Endothelial cell of umbilical vein (primary cell): ENCODE data around the gene CCDC197. TPM values are rescaled to one million over a fixed set of nuclear protein-coding genes. Genes with fewer than 3 reads are reported as not detected.

Experiments
- BruUV-seq: library from RNA; stranded (reverse); fragments of 400-500 nt; replicated peaks from 2 replicates; lab custom pipeline; 2021; lab: Mats Ljungman, UMichigan
- CTCF ChIA-PET: fragments of 300-600, 350-600 bp; sonication (Branson Sonifier 250); formaldehyde crosslinking; loops from one replicate; lab custom pipeline; 2021; ENCODE audit warnings: antibody characterized with exemption, inconsistent platforms; lab: Charles Lee
- POLR2A ChIA-PET: fragments of 300-600, 350-600 bp; sonication (Branson Sonifier 250); formaldehyde crosslinking; loops from one replicate; lab custom pipeline; 2021; ENCODE audit warnings: antibody characterized with exemption, inconsistent platforms; lab: Charles Lee
- DNase-seq: peaks from one replicate; pipeline ENCODE4 v3.0.0-alpha.2; 2011; ENCODE audit warnings: low read depth, low spot score
- FAIRE-seq: peaks from 2 replicates; lab custom pipeline; 2011; peaks lifted over from hg19 to GRCh38; lab: Jason Lieb, UNC
- H2AFZ ChIP-seq: 2 replicates; pipeline ENCODE4 v1.6.0; 2012; ENCODE audit warnings: low read depth, low read length, control low read depth, inconsistent platforms
- H3K27ac ChIP-seq: 2 replicates; pipeline ENCODE4 v1.5.1; 2011; ENCODE audit warnings: low read depth, mild to moderate bottlenecking, control low read depth, low read length, moderate library complexity; ENCODE audit not compliant: insufficient read depth
- H3K27me3 ChIP-seq, 2 experiments: 2 replicates each; pipeline versions ENCODE4 v1.6.0 to v1.6.1; 2011; ENCODE audit warnings: low read length in 2 of 2, mixed read lengths in 1 of 2; ENCODE audit not compliant: control insufficient read depth in 2 of 2, insufficient read depth in 2 of 2
- H3K36me3 ChIP-seq, 2 experiments: 2 replicates in 1 of 2; 3 replicates in 1 of 2; pipeline ENCODE4 v1.5.1; 2011; ENCODE audit warnings: low read length in 2 of 2, mild to moderate bottlenecking in 1 of 2, moderate library complexity in 1 of 2; ENCODE audit not compliant: control insufficient read depth in 2 of 2, insufficient read depth in 2 of 2; ENCODE audit errors: extremely low read depth in 1 of 2
- H3K4me1 ChIP-seq: 3 replicates; pipeline ENCODE4 v1.5.1; 2011; ENCODE audit warnings: mild to moderate bottlenecking, low read length; ENCODE audit not compliant: control insufficient read depth, insufficient read depth; ENCODE audit errors: extremely low read depth
- H3K4me2 ChIP-seq: 2 replicates; pipeline ENCODE4 v1.6.1; 2011; ENCODE audit warnings: low read length, control low read depth, mixed read lengths; ENCODE audit not compliant: insufficient read depth
- H3K4me3 ChIP-seq, 3 experiments: fragments of 200-600 bp in 1 of 3; sonication (generic), shearing (Covaris generic) in 1 of 3; replicated peaks in 1 of 3; 2 replicates each; pipeline ENCODE4 v1.5.1; 2011 to 2016; ENCODE audit warnings: control low read depth in 3 of 3, low read length in 3 of 3, mild to moderate bottlenecking in 2 of 3, inconsistent platforms in 1 of 3, low read depth in 1 of 3, moderate library complexity in 1 of 3; ENCODE audit not compliant: insufficient read depth in 1 of 3
- H3K79me2 ChIP-seq: 2 replicates; pipeline ENCODE4 v1.6.0; 2012; ENCODE audit warnings: low read length, inconsistent platforms; ENCODE audit not compliant: control insufficient read depth, insufficient read depth
- H3K9ac ChIP-seq: replicated peaks from 2 replicates; pipeline ENCODE3; 2011; ENCODE audit warnings: low read length, control low read depth; ENCODE audit not compliant: insufficient read depth; ENCODE audit errors: extremely low read depth
- H3K9me1 ChIP-seq: replicated peaks from 3 replicates; pipeline ENCODE4 v1.6.0; 2011; ENCODE audit warnings: mild to moderate bottlenecking, low read length; ENCODE audit not compliant: control insufficient read depth, insufficient read depth; ENCODE audit errors: extremely low read depth
- H3K9me3 ChIP-seq: replicated peaks from 2 replicates; pipeline ENCODE4 v1.5.1; 2012; ENCODE audit warnings: low read length, inconsistent platforms; ENCODE audit not compliant: control insufficient read depth, insufficient read depth
- H4K20me1 ChIP-seq: replicated peaks from 2 replicates; pipeline ENCODE3; 2011; ENCODE audit warnings: mild to moderate bottlenecking, low read length; ENCODE audit not compliant: control insufficient read depth, insufficient read depth; ENCODE audit errors: extremely low read depth
- CTCF ChIP-seq, 2 donors: IDR thresholded peaks; 1 replicate in 1 of 2; 2 replicates in 1 of 2; pipeline ENCODE4 v1.5.1; 2011; ENCODE audit warnings: low read length in 2 of 2, mild to moderate bottlenecking in 2 of 2, moderate library complexity in 2 of 2, control low read depth in 1 of 2, inconsistent platforms in 1 of 2, low read depth in 1 of 2; ENCODE audit not compliant: insufficient read depth in 1 of 2; ENCODE audit errors: extremely low read depth in 1 of 2
- EZH2 ChIP-seq: IDR thresholded peaks from 2 replicates; pipeline ENCODE4 v1.6.1; 2012; ENCODE audit warnings: borderline replicate concordance, low read depth, mild to moderate bottlenecking, moderate library complexity, low read length, inconsistent platforms; ENCODE audit not compliant: severe bottlenecking
- FOS ChIP-seq: IDR thresholded peaks from 2 replicates; pipeline ENCODE4 v1.6.1; 2011; ENCODE audit warnings: mild to moderate bottlenecking, low read length, moderate library complexity, borderline replicate concordance; ENCODE audit not compliant: insufficient read depth
- GATA2 ChIP-seq: IDR thresholded peaks from 2 replicates; pipeline ENCODE4 v1.7.0; 2011; ENCODE audit warnings: low read depth, mild to moderate bottlenecking, moderate library complexity, mixed read lengths, low read length; ENCODE audit not compliant: insufficient read length, insufficient read depth
- JUN ChIP-seq: IDR thresholded peaks from 2 replicates; pipeline ENCODE4 v1.6.1; 2011; ENCODE audit warnings: borderline replicate concordance, low read depth; ENCODE audit not compliant: insufficient read length, insufficient read depth
- MAX ChIP-seq: IDR thresholded peaks from 2 replicates; pipeline ENCODE4 v1.6.1; 2011; ENCODE audit not compliant: insufficient read depth, insufficient read length
- MYC ChIP-seq: IDR thresholded peaks from one replicate; pipeline ENCODE4 v1.6.1; 2011; ENCODE audit warnings: mild to moderate bottlenecking, low read depth, low read length
- POLR2A ChIP-seq: IDR thresholded peaks from 2 replicates; pipeline ENCODE4 v1.6.1; 2012; ENCODE audit warnings: low read depth, mild to moderate bottlenecking, control low read depth, low read length
- POLR2AphosphoS5 ChIP-seq: IDR thresholded peaks from 2 replicates; pipeline ENCODE4 v1.6.1; 2012; ENCODE audit warnings: low read depth, mild to moderate bottlenecking, control low read depth, low read length, moderate library complexity; ENCODE audit not compliant: insufficient read depth
- dilution Hi-C: fragments of 300-500 bp; cut with MboI; formaldehyde crosslinking; loops from one replicate; pipeline ENCODE4 v1.15.0; 2019; ENCODE audit warnings: low sequenced_read_pairs; ENCODE audit not compliant: extremely low pct_ligation_motif_present
- intact Hi-C: fragments of 100-400 bp; cut with micrococcal nuclease; formaldehyde crosslinking; loops from one replicate; pipeline ENCODE4 v1.10.0; 2022
- polyA plus RNA-seq, 4 experiments: library from polyadenylated mRNA; depleted of rRNA in 3 of 4; stranded (reverse) in 3 of 4; unstranded in 1 of 4; fragments of >200 nt; gene quantifications; 2 replicates each; pipeline versions ENCODE4 v1.2.1 to v1.2.3, GENCODE V29; 2011 to 2012; ENCODE audit warnings: missing spikeins in 1 of 4
- total RNA-seq: library from RNA; stranded (reverse); gene quantifications from 2 replicates; pipeline ENCODE4 v1.2.3, GENCODE V29; 2021

CCDC197 gene
- total and polyA plus RNA-seq, 2 donors (not counting 3 experiments of a cell fraction or from before 2014, with no cell fraction given), result not detected

- no TSS peak for BruUV-seq
- H3K27ac ChIP-seq, result no peak overlapping the region
- H3K36me3 ChIP-seq, result no peaks in the 10 kb centered on the region
- no peaks in the 10 kb centered on the region for H3K79me2 ChIP-seq
- no peak for DNase-seq
- H3K4me2 ChIP-seq, result no peak overlapping the region
- dilution Hi-C loops, result no loop called here
- no peak overlapping the region for H2AFZ ChIP-seq
- H3K27me3 ChIP-seq, result peaks cover 0 to 5% of the 10 kb centered on the region in 2 experiments
- no peak overlapping the region for H3K4me3 ChIP-seq
- H4K20me1 ChIP-seq, result no peaks in the 10 kb centered on the region
- ChIA-PET CTCF (interaction anchor here (1.3 to 2.4 kb wide), 3 partner anchors 74 to 122 kb away, joined by 3 to 9 read pairs (median 6); no protein-coding TSS in a partner anchor), POLR2A (no interaction called here)
- no peaks in the 10 kb centered on the region for H3K9me1 ChIP-seq
- no peak overlapping the region for H3K9ac ChIP-seq
- no peaks in the 10 kb centered on the region for H3K9me3 ChIP-seq
- FAIRE-seq, result no peak
- intact Hi-C loops, result no loop called here
- H3K4me1 ChIP-seq, result no peaks in the 10 kb centered on the region
- TF ChIP-seq MAX, result no peak
- no peak for TF ChIP-seq EZH2
- TF ChIP-seq FOS, result no peak
- TF ChIP-seq JUN, result no peak
- TF ChIP-seq MYC, result no peak
- no peak for TF ChIP-seq CTCF (IDR thresholded peaks at IDR 0.05; ENCODE audit: extremely low read depth in 1 of 2, insufficient read depth in 1 of 2, low read depth in 1 of 2, low read length in 2 of 2)
- no peak for TF ChIP-seq POLR2AphosphoS5
- no peak for TF ChIP-seq POLR2A
- no peak for TF ChIP-seq GATA2
Observed at GRCh38 chr14:94014382-94014781, 17.3 kb downstream of the CCDC197 start.
